Measurements from ENCODE around the gene APBB2.

GRCh38 chr4:40908297-40908696 lies 306.0 kb downstream of the APBB2 start:
- TF ChIP-seq CTCF (IDR thresholded peaks at IDR 0.05; ENCODE audit: low read depth, low read length, poor library complexity, severe bottlenecking) (no peak), EZH2phosphoT487 (IDR thresholded peaks at IDR 0.05; ENCODE audit: borderline replicate concordance, low read length) (no peak)

Data from DOHH2 (cell line).